Measurements from ENCODE around the gene ARHGAP10. TPM values are rescaled to one million over a fixed set of nuclear protein-coding genes. Genes with fewer than 3 reads are reported as not detected.

ARHGAP10 gene
- total and polyA plus RNA-seq, 3 donors from 2014 or later, result 17.4 to 108 (median 83.5) TPM

- no peak for DNase-seq
- TF ChIP-seq POLR2A (IDR thresholded peaks at IDR 0.05), result no peak
- TF ChIP-seq, protein P1, sequence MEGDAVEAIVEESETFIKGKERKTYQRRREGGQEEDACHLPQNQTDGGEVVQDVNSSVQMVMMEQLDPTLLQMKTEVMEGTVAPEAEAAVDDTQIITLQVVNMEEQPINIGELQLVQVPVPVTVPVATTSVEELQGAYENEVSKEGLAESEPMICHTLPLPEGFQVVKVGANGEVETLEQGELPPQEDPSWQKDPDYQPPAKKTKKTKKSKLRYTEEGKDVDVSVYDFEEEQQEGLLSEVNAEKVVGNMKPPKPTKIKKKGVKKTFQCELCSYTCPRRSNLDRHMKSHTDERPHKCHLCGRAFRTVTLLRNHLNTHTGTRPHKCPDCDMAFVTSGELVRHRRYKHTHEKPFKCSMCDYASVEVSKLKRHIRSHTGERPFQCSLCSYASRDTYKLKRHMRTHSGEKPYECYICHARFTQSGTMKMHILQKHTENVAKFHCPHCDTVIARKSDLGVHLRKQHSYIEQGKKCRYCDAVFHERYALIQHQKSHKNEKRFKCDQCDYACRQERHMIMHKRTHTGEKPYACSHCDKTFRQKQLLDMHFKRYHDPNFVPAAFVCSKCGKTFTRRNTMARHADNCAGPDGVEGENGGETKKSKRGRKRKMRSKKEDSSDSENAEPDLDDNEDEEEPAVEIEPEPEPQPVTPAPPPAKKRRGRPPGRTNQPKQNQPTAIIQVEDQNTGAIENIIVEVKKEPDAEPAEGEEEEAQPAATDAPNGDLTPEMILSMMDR (IDR thresholded peaks at IDR 0.05), result no peak
- WGBS, 2 donors, result 88 to 93% methylated on average over 14 of the region's 14 CpGs
- no peaks in the 10 kb centered on the region for H3K4me1 ChIP-seq
- H3K27ac ChIP-seq, result no peak overlapping the region
- H3K27me3 ChIP-seq, result no peaks in the 10 kb centered on the region
- no peaks in the 10 kb centered on the region for H3K9me3 ChIP-seq
- no peaks in the 10 kb centered on the region for H3K36me3 ChIP-seq (ENCODE audit: low read depth, missing control alignments)
- intact Hi-C loops (cut with DNase I; ENCODE audit: low total_unique reads), result no loop called here
- no peak overlapping the region for H3K4me3 ChIP-seq
Measured at GRCh38 chr4:148057984-148058859, 326.3 kb downstream of the ARHGAP10 start.

DNA sequence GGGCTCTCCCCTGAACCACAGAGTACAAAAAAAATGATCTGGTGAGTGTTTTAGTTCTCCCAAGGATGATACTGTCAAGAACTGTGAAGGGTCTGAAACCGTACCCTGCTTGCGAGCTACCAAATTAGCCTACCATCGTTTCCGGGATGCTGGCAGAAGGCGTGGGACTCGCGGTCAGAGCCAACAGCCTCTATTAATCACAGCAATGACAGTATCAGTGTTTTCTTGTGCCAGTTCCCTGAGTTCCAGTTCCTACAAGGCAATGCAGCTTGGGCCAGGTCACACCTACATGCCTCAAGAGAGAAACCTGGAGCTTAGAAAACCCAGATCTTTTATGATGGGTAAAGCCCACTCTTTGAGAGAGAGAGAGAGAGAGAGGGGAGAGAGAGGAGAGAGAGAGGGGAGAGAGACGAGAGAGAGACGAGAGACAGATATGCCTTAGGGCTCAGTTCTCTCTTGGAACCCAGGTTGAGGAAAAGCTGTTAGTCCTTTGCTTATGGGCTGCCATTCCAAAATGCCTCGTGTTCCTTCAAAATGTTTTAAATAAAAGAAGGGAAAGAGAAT, 327.8 kb downstream of the ARHGAP10 start:
- no peak overlapping the region for H3K4me3 ChIP-seq
- H3K4me1 ChIP-seq, result no peaks in the 10 kb centered on the region
- H3K9me3 ChIP-seq, result no peaks in the 10 kb centered on the region
- TF ChIP-seq POLR2A (IDR thresholded peaks at IDR 0.05), result no peak
- TF ChIP-seq, protein P1 (IDR thresholded peaks at IDR 0.05), result no peak
- WGBS, 2 donors, result 72 to 75% methylated on average over 10 of the region's 10 CpGs
- no peaks in the 10 kb centered on the region for H3K36me3 ChIP-seq (ENCODE audit: low read depth, missing control alignments)
- no peak overlapping the region for H3K27ac ChIP-seq
- H3K27me3 ChIP-seq, result no peaks in the 10 kb centered on the region
- DNase-seq, result no peak
- intact Hi-C loops (cut with DNase I; ENCODE audit: low total_unique reads), result no loop called here

GRCh38 chr4:148060264-148061140, 328.6 kb downstream of the ARHGAP10 start:
- TF ChIP-seq, protein P1 (IDR thresholded peaks at IDR 0.05), result no peak
- H3K4me1 ChIP-seq, result no peaks in the 10 kb centered on the region
- no peaks in the 10 kb centered on the region for H3K36me3 ChIP-seq (ENCODE audit: low read depth, missing control alignments)
- H3K4me3 ChIP-seq, result no peak overlapping the region
- WGBS, 2 donors, result 81 to 88% methylated on average over 13 of the region's 13 CpGs
- no peaks in the 10 kb centered on the region for H3K27me3 ChIP-seq
- DNase-seq, result no peak
- H3K9me3 ChIP-seq, result no peaks in the 10 kb centered on the region
- no peak overlapping the region for H3K27ac ChIP-seq
- intact Hi-C loops (cut with DNase I; ENCODE audit: low total_unique reads), result no loop called here

DNA sequence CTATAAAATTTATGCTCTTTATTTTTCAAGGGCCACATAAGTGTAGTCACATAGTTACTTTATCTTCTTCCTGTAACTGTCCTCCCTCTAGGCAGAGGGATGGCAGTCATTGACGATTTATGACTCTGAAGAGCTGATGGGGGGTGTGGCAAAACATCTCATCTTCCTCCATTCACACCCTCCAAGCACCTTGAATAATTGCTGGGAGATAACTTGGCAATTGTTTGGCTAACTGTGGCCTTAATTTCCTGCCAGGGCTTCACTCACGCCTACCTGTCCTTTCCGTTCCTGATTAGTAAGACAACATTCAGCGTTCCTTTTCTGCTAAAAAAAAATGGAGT, 329.2 kb downstream of the ARHGAP10 start:
- Histone ChIP-seq H3K4me3 (no peak overlapping the region), H3K27ac (no peak overlapping the region), H3K4me1 (no peaks in the 10 kb centered on the region), H3K36me3 (ENCODE audit: low read depth, missing control alignments) (no peaks in the 10 kb centered on the region), H3K9me3 (no peaks in the 10 kb centered on the region), H3K27me3 (no peaks in the 10 kb centered on the region)
- WGBS, 2 donors, result 53 to 54% methylated on average over 4 of the region's 4 CpGs
- no peak for DNase-seq
- intact Hi-C loops (cut with DNase I; ENCODE audit: low total_unique reads), result no loop called here
- TF ChIP-seq, protein P1 (IDR thresholded peaks at IDR 0.05), result no peak
- TF ChIP-seq POLR2A (IDR thresholded peaks at IDR 0.05), result no peak

Data from testis (tissue), 3 donors.